22Rv1 (cell line): Measurements from ENCODE around the gene CENPW.

ENCODE experiments used
- H3K27ac ChIP-seq: fragments of 450-650 bp; 2 replicates; pipeline ENCODE4 v1.5.1; 2017
- CTCF ChIP-seq: fragments of 450-650 bp; IDR thresholded peaks from 2 replicates; pipeline ENCODE4 v1.5.1; 2017; ENCODE audit warnings: mild to moderate bottlenecking
- ZFX ChIP-seq: fragments of 450-650 bp; IDR thresholded peaks from 2 replicates; pipeline ENCODE4 v1.6.1; 2017; ENCODE audit warnings: antibody characterized with exemption, borderline replicate concordance

CENPW gene

GRCh38 chr6:126385536-126385935, 45.6 kb downstream of the CENPW start:
- no peak for TF ChIP-seq ZFX

GRCh38 chr6:126388104-126388598, 48.2 kb downstream of the CENPW start:
- no peak overlapping the region for H3K27ac ChIP-seq
- TF ChIP-seq ZFX (no peak), CTCF (no peak)

More at GRCh38 chr6:126385536-126385935, 45.6 kb downstream of the CENPW start:
- H3K27ac ChIP-seq: no peak overlapping the region

GRCh38 chr6:126396131-126396530, 56.2 kb downstream of the CENPW start:
- no peak overlapping the region for H3K27ac ChIP-seq
- TF ChIP-seq ZFX (no peak), CTCF (no peak)
